Measurements from ENCODE around the gene CENPV. TPM values are rescaled to one million over a fixed set of nuclear protein-coding genes. Genes with fewer than 3 reads are reported as not detected.

The CENPV gene
- total RNA-seq (2022; extraction: Qiagen RNA extraction) = 128 to 175 TPM (median 165 TPM) in 5 replicates

DNA sequence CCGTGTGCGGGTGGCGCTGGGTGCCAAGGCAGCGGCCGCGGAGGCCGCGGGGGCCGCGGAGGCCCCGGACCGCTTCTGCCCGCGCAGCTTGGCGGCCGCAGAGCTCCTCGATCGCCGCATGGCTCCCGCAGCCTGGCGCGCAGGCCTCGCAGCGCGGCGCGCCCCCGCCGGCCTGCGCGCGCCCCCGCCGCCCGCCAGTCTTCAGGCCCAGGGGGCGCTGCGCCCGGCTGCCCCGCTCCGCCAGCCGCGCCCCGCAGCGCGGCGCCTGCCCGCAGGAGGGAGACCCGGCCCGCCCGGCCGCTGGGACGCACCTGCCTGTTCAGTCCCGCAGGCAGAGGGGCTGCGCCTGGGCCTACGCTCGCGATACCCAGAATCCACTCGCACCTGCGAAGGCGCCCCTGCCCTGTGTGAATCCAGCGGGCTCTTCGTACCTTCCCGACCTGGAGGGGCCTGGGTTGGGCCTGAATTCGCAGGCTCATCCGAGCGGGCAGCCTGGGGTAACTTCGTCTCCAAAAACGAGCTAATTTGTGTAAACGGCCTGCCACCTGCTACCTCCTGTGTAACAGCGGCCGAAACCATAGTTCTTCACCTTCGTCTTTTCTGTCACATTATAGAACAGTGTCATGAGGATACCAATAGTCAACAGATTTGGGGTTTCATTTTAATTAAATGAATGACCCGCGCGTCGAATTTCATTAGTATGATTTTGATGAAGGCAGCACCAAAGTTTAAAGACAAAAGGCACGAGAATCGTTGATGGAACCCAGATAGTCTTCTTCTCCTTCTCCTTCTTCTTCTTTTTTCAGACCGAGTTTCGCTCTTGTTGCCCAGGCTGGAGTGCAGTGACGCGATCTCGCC, at the start of gene CENPV:
CENPV (minus strand) TSS at position 153 of the 858 bp plus-strand sequence; CDS start at position 120, 33 bp downstream.

DNA sequence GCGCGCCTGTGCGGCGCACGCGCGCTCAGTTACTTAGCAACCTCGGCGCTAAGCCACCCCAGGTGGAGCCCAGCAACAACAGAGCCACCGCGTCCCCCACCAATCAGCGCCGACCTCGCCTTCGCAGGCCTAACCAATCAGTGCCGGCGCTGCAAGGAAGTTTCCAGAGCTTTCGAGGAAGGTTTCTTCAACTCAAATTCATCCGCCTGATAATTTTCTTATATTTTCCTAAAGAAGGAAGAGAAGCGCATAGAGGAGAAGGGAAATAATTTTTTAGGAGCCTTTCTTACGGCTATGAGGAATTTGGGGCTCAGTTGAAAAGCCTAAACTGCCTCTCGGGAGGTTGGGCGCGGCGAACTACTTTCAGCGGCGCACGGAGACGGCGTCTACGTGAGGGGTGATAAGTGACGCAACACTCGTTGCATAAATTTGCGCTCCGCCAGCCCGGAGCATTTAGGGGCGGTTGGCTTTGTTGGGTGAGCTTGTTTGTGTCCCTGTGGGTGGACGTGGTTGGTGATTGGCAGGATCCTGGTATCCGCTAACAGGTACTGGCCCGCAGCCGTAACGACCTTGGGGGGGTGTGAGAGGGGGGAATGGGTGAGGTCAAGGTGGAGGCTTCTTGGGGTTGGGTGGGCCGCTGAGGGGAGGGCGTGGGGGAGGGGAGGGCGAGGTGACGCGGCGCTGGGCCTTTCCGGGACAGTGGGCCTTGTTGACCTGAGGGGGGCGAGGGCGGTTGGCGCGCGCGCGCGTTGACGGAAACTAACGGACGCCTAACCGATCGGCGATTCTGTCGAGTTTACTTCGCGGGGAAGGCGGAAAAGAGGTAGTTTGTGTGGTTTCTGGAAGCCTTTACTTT, 27.6 kb upstream of the CENPV start, which contains the start of gene UBB:
UBB (plus strand) TSS at position 452 of the 856 bp plus-strand sequence. CDS start 817 bp downstream, outside the sequence.

Other genes with a start within 250 kb of the CENPV start
- gene NCOR1, start 137.9 kb downstream of the CENPV start, total RNA-seq (2022; extraction: Qiagen RNA extraction) = 62.1 to 91.9 TPM (median 69.1 TPM) in 5 replicates
- gene PIGL, start 136.3 kb downstream of the CENPV start, total RNA-seq (2022; extraction: Qiagen RNA extraction) = 16.1 to 20.8 TPM (median 16.7 TPM) in 5 replicates
- gene UBB, start 27.6 kb upstream of the CENPV start, total RNA-seq (2022; extraction: Qiagen RNA extraction) = 2,206 to 2,663 TPM (median 2,279 TPM) in 5 replicates
- 0.39 to 1.0 TPM (median 0.61 TPM) in 5 replicates for gene TRPV2, start 62.1 kb upstream of the CENPV start, total RNA-seq (2022; extraction: Qiagen RNA extraction)
- gene LRRC75A, start 138.7 kb upstream of the CENPV start, total RNA-seq (2022; extraction: Qiagen RNA extraction) = 0.92 to 1.3 TPM (median 1.0 TPM) in 5 replicates
- 10.4 to 16.9 TPM (median 13.7 TPM) in 5 replicates for gene ZNF287, start 215.7 kb upstream of the CENPV start, total RNA-seq (2022; extraction: Qiagen RNA extraction)

Data from A549 treated with CORT108297 at 1 μM for 4 hours (cell line).